ENCODE measurements around the gene RBM6.

GRCh38 chr3:50100956-50101845 is 161.3 kb downstream of the RBM6 start:
- TF ChIP-seq CTCF (IDR thresholded peaks at IDR 0.05) (no peak), POLR2A (IDR thresholded peaks at IDR 0.05) (no peak)

Measured in adrenal gland (tissue), 5 donors.